Effector memory CD4-positive, alpha-beta T cell (primary cell): ENCODE data around the gene PBX1.

Experiments used
- DNase-seq, 3 donors: peaks; one replicate each; pipeline ENCODE4 v3.0.0-alpha.2; 2020
- H3K27ac ChIP-seq: 2 replicates; pipeline ENCODE4 v1.7.0; 2013; ENCODE audit warnings: mild to moderate bottlenecking, low read length, moderate library complexity; ENCODE audit not compliant: insufficient read depth, poor library complexity, severe bottlenecking
- H3K27me3 ChIP-seq: replicated peaks from 2 replicates; pipeline ENCODE4 v1.7.0; 2013; ENCODE audit warnings: mild to moderate bottlenecking, low read length; ENCODE audit not compliant: insufficient read depth, control insufficient read depth, poor library complexity, severe bottlenecking
- H3K36me3 ChIP-seq: 2 replicates; pipeline ENCODE4 v1.7.0; 2013; ENCODE audit warnings: mild to moderate bottlenecking, low read length, moderate library complexity; ENCODE audit not compliant: control insufficient read depth, insufficient read depth
- H3K4me1 ChIP-seq: 2 replicates; pipeline ENCODE4 v1.7.0; 2013; ENCODE audit warnings: low read length, mild to moderate bottlenecking; ENCODE audit not compliant: control insufficient read depth, insufficient read depth, poor library complexity, severe bottlenecking
- H3K4me3 ChIP-seq: 2 replicates; pipeline ENCODE4 v1.7.0; 2013; ENCODE audit warnings: low read length, low read depth, mild to moderate bottlenecking; ENCODE audit not compliant: insufficient read depth, poor library complexity, severe bottlenecking
- H3K9me3 ChIP-seq: 2 replicates; pipeline ENCODE4 v1.7.0; 2013; ENCODE audit warnings: mild to moderate bottlenecking, low read length, moderate library complexity; ENCODE audit not compliant: control insufficient read depth

Gene PBX1

GRCh38 chr1:164576291-164577271 is 17.6 kb downstream of the PBX1 start:
- no peak overlapping the region for H3K27ac ChIP-seq
- no peak for DNase-seq
- no peak overlapping the region for H3K4me3 ChIP-seq
- H3K4me1 ChIP-seq, result no peaks in the 10 kb centered on the region
- H3K27me3 ChIP-seq, result no peaks in the 10 kb centered on the region
- no peaks in the 10 kb centered on the region for H3K36me3 ChIP-seq
- H3K9me3 ChIP-seq, result no peaks in the 10 kb centered on the region

GRCh38 chr1:164577291-164577690 is 18.3 kb downstream of the PBX1 start:
- H3K27me3 ChIP-seq, result no peaks in the 10 kb centered on the region
- no peaks in the 10 kb centered on the region for H3K4me1 ChIP-seq
- no peak overlapping the region for H3K4me3 ChIP-seq
- no peaks in the 10 kb centered on the region for H3K36me3 ChIP-seq
- H3K27ac ChIP-seq, result no peak overlapping the region
- no peak for DNase-seq
- no peaks in the 10 kb centered on the region for H3K9me3 ChIP-seq

- Histone ChIP-seq H3K36me3 (no peaks in the 10 kb centered on the region), H3K4me1 (no peaks in the 10 kb centered on the region), H3K4me3 (no peak overlapping the region), H3K27me3 (no peaks in the 10 kb centered on the region), H3K9me3 (no peaks in the 10 kb centered on the region), H3K27ac (no peak overlapping the region)
- DNase-seq, result no peak
Measured at GRCh38 chr1:164578479-164579200, 19.7 kb downstream of the PBX1 start.

- DNase-seq, result no peak
- no peak overlapping the region for H3K4me3 ChIP-seq
- H3K27me3 ChIP-seq, result no peaks in the 10 kb centered on the region
- H3K9me3 ChIP-seq, result no peaks in the 10 kb centered on the region
- no peaks in the 10 kb centered on the region for H3K36me3 ChIP-seq
- H3K4me1 ChIP-seq, result no peaks in the 10 kb centered on the region
- H3K27ac ChIP-seq, result no peak overlapping the region
Measured at GRCh38 chr1:164579381-164579780, 20.4 kb downstream of the PBX1 start.

- Histone ChIP-seq H3K4me3 (no peak overlapping the region), H3K36me3 (no peaks in the 10 kb centered on the region), H3K4me1 (no peaks in the 10 kb centered on the region), H3K9me3 (no peaks in the 10 kb centered on the region), H3K27me3 (no peaks in the 10 kb centered on the region), H3K27ac (no peak overlapping the region)
- no peak for DNase-seq
Measured at GRCh38 chr1:164581762-164582161, 22.8 kb downstream of the PBX1 start.

GRCh38 chr1:164583196-164583595 is 24.2 kb downstream of the PBX1 start:
- Histone ChIP-seq H3K4me3 (no peak overlapping the region), H3K4me1 (no peaks in the 10 kb centered on the region), H3K36me3 (no peaks in the 10 kb centered on the region), H3K27ac (no peak overlapping the region), H3K27me3 (no peaks in the 10 kb centered on the region), H3K9me3 (no peaks in the 10 kb centered on the region)
- DNase-seq, result no peak

GRCh38 chr1:164583835-164584539 is 25.0 kb downstream of the PBX1 start:
- no peaks in the 10 kb centered on the region for H3K27me3 ChIP-seq
- no peak for DNase-seq
- no peaks in the 10 kb centered on the region for H3K4me1 ChIP-seq
- no peaks in the 10 kb centered on the region for H3K36me3 ChIP-seq
- no peak overlapping the region for H3K4me3 ChIP-seq
- no peak overlapping the region for H3K27ac ChIP-seq
- no peaks in the 10 kb centered on the region for H3K9me3 ChIP-seq

GRCh38 chr1:164586591-164586990 is 27.6 kb downstream of the PBX1 start:
- H3K4me3 ChIP-seq, result no peak overlapping the region
- DNase-seq, result no peak
- no peaks in the 10 kb centered on the region for H3K27me3 ChIP-seq
- no peaks in the 10 kb centered on the region for H3K4me1 ChIP-seq
- H3K27ac ChIP-seq, result no peak overlapping the region
- H3K9me3 ChIP-seq, result no peaks in the 10 kb centered on the region
- no peaks in the 10 kb centered on the region for H3K36me3 ChIP-seq

- Histone ChIP-seq H3K9me3 (no peaks in the 10 kb centered on the region), H3K4me1 (no peaks in the 10 kb centered on the region), H3K27me3 (no peaks in the 10 kb centered on the region), H3K27ac (no peak overlapping the region), H3K4me3 (no peak overlapping the region), H3K36me3 (no peaks in the 10 kb centered on the region)
- DNase-seq, result no peak
Measured at GRCh38 chr1:164587617-164588501, 28.9 kb downstream of the PBX1 start.
